Naive B cell (primary cell): ENCODE results near the gene CCDC141. TPM values are rescaled to one million over a fixed set of nuclear protein-coding genes. Genes with fewer than 3 reads are reported as not detected.
"Not testable (repeated sequence)": the region's sequence is repeated elsewhere in the genome, so short reads cannot be mapped to it uniquely, and the experiment has no call there.

Experiments used
- ATAC-seq, 2 donors: fragments of 150-1000 bp; cut with Tn5 transposase; 2 replicates each; pipeline ENCODE4 v1.10.0; 2021; ENCODE audit warnings: low read depth in 2 of 2, mild to moderate bottlenecking in 2 of 2, moderate library complexity in 2 of 2
- DNase-seq: peaks from one replicate; pipeline ENCODE4 v3.0.0; 2022
- H3K27ac Mint-ChIP-seq, 6 donors: one replicate each; pipeline ENCODE4 v1.8.0; 2020 to 2022; ENCODE audit warnings: mild to moderate bottlenecking in 6 of 6, mixed read lengths in 6 of 6, moderate library complexity in 5 of 6, inconsistent platforms in 2 of 6
- H3K27me3 Mint-ChIP-seq, 3 donors: one replicate each; pipeline ENCODE4 v1.8.0; 2021 to 2022; ENCODE audit warnings: mixed read lengths in 3 of 3, mild to moderate bottlenecking in 1 of 3
- H3K36me3 Mint-ChIP-seq, 2 donors: one replicate each; pipeline ENCODE4 v1.8.0; 2020 to 2022; ENCODE audit warnings: mixed read lengths in 2 of 2, inconsistent platforms in 1 of 2, mild to moderate bottlenecking in 1 of 2
- H3K4me1 Mint-ChIP-seq, 3 donors: one replicate each; pipeline ENCODE4 v1.8.0; 2020 to 2022; ENCODE audit warnings: mixed read lengths in 3 of 3, inconsistent platforms in 1 of 3, mild to moderate bottlenecking in 1 of 3, moderate library complexity in 1 of 3
- H3K4me3 Mint-ChIP-seq, 8 donors: one replicate each; pipeline ENCODE4 v1.8.0; 2020 to 2022; ENCODE audit warnings: mild to moderate bottlenecking in 8 of 8, mixed read lengths in 8 of 8, moderate library complexity in 8 of 8, inconsistent platforms in 2 of 8
- H3K9me3 Mint-ChIP-seq, 7 donors: one replicate each; pipeline ENCODE4 v1.8.0; 2020 to 2022; ENCODE audit warnings: mixed read lengths in 7 of 7, mild to moderate bottlenecking in 5 of 7, inconsistent platforms in 2 of 7, moderate library complexity in 1 of 7
- polyA plus RNA-seq, 6 donors: library from polyadenylated mRNA; unstranded; fragments of 300-500 nt; fragmentation: Illumina TruSeq; gene quantifications; one replicate each; pipeline ENCODE4 v1.2.3, GENCODE V29; 2021; ENCODE audit warnings: low read depth in 6 of 6

Gene CCDC141
- polyA plus RNA-seq, 6 donors from 2014 or later: 3.3 to 20.1 (median 7.5) TPM

DNA sequence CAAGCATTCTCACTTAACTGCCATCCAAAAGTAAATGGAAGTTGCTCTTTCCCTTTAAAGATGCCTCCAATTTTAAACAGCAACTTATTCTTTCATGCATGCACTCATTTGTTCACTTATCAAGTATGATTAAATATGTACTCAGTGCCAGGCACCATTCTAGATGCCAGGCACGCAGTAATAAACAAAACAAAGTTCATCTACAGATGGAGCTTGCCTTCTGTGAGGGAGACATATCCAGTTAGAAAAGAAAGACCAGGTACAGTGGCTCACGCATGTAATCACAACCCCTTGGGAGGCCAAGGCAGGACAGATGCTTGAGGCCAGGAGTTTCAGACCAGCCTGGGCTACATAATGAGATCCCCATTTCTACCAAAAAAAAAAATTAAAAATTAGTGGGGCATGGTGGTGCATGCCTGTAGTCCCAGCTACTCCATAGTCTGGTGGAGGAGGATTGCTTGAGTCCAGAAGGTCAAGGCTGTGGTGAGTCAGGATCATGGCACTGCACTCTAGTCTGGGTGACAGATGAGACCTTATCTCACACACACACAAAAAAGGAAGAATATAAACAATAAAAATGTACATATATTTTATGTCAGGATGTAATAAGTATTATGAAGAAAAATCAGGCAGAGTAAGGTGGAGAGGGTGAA is 19.2 kb upstream of the CCDC141 start:
- no peak for ATAC-seq
- H3K27me3 Mint-ChIP-seq: no peaks in the 10 kb centered on the region
- H3K4me1 Mint-ChIP-seq: peaks cover 0 to 9% (median 0%) of the 10 kb centered on the region in 3 donors
- H3K4me3 Mint-ChIP-seq: no peak overlapping the region
- no peak for DNase-seq
- peaks cover 8 to 19% (median 13%) of the 10 kb centered on the region in 7 donors for H3K9me3 Mint-ChIP-seq
- H3K27ac Mint-ChIP-seq: no peak overlapping the region
- peaks cover 0 to 13% of the 10 kb centered on the region in 2 donors for H3K36me3 Mint-ChIP-seq

DNA sequence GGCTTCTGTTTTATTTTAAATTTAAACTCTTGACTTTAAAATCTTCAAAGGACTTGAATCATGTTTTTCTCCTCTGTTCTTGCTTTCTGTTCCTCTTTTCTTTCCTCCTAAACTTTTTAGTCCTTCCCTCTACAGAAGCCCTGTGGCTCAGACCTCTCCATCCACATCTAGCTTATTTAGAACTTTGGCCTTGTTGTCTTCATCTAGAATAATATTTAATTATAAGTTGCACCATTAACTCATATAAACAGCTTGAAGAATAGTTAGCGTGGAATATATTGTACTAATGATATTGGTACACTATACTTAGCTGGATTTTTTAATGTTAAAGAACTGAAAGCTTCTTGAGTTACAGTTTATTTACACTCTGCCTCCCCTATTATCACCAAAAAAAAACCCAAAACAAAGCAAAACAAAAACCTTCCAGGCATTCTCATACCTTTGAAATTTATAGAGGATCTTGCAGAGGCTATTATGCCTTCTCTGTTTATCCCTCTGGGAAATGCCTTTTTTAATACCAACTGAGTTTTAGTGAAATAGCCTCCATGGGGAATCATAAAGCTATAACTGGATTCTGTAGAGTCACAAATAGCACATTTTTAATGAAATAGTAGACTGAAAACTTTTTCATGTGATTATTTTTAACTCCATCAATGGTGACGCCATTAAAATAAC is 9.2 kb upstream of the CCDC141 start:
- ATAC-seq (peak; percentile 58 to 81), DNase-seq (peak; percentile 20)
- Mint-ChIP-seq H3K4me3 (peak overlapping the region in 3 of 8 donors; percentile 1 to 73 (median 71)), H3K27ac (peak overlapping the region in 5 of 6 donors; percentile 6 to 86 (median 60)), H3K27me3 (no peaks in the 10 kb centered on the region), H3K36me3 (no peaks in the 10 kb centered on the region), H3K9me3 (no peaks in the 10 kb centered on the region), H3K4me1 (peaks cover 12 to 29% (median 19%) of the 10 kb centered on the region in 3 donors)

DNA sequence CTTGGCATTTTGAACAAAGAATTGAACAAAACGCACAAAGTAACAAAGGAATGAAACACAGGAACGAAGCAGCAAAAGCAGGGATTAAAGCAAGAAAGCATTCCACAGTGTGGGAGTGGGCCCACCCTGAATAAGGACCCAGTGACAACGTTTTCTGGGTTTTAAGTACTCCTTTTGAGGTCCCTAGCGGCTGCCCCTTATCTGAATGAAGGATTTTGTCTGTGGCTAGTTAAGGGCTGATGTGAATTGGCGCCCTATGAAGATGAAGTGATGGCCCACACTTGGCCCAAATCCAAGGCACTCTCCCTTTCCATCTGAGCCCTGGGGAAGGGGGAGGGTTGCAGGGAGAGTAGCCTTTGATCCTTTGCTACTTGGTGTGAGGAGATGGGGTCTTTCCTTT is 7.8 kb upstream of the CCDC141 start:
- H3K27me3 Mint-ChIP-seq: no peaks in the 10 kb centered on the region
- no peak for ATAC-seq
- H3K4me3 Mint-ChIP-seq: no peak overlapping the region
- H3K27ac Mint-ChIP-seq: peak overlapping the region in 4 of 6 donors; percentile 26 to 88 (median 83)
- no peak for DNase-seq
- H3K9me3 Mint-ChIP-seq: no peaks in the 10 kb centered on the region
- no peaks in the 10 kb centered on the region for H3K36me3 Mint-ChIP-seq
- H3K4me1 Mint-ChIP-seq: peaks cover 12 to 29% (median 19%) of the 10 kb centered on the region in 3 donors

DNA sequence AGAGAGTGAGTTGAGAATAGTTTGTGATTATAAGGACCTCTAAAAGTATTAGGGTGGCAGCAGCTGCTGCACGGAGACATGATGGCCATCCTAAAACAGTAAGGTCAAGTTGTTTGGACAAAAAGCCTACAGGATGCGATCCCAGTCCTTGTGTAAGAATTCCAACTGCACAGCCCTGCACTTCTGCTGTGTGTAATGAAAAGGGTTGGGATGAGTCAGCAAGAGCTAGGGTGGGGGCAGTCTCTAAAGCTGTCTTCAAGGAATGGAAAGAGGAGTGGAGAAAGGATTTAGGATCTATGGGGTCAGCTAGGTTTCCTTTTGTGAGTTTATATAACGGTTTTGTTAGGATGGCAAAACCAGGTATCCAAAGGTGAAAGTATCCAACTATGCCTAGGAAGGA is 3.6 kb upstream of the CCDC141 start:
- H3K4me1 Mint-ChIP-seq: peaks cover 14 to 37% (median 34%) of the 10 kb centered on the region in 3 donors
- H3K27me3 Mint-ChIP-seq, H3K9me3 Mint-ChIP-seq, H3K4me3 Mint-ChIP-seq, DNase-seq, H3K36me3 Mint-ChIP-seq, H3K27ac Mint-ChIP-seq, ATAC-seq: not testable (repeated sequence)

DNA sequence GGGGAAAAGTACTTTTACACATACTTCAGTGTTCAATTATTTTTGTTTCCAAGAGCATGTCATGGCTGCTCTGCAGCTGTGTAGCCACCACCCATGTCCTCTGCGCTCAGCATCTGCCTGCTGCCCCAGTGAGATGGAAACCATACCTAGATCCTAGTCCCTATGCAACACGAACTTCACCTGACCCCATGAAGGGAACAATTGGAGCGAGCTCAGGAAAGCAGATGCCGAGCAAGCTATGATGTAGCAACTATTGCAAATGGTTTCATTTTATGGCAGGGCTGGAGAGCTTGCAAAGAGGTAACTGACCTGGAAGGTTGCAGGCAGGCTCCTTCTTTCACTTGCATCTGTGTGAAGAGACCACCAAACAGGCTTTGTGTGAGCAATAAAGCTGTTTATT is 1.3 kb upstream of the CCDC141 start:
- Mint-ChIP-seq H3K27me3 (no peaks in the 10 kb centered on the region), H3K9me3 (no peaks in the 10 kb centered on the region), H3K27ac (peak overlapping the region in 1 of 6 donors; percentile 1), H3K4me3 (peak overlapping the region in 2 of 8 donors; percentile 48 to 50), H3K4me1 (peaks cover 22 to 44% (median 44%) of the 10 kb centered on the region in 3 donors), H3K36me3 (no peaks in the 10 kb centered on the region)
- DNase-seq: no peak
- ATAC-seq: no peak

DNA sequence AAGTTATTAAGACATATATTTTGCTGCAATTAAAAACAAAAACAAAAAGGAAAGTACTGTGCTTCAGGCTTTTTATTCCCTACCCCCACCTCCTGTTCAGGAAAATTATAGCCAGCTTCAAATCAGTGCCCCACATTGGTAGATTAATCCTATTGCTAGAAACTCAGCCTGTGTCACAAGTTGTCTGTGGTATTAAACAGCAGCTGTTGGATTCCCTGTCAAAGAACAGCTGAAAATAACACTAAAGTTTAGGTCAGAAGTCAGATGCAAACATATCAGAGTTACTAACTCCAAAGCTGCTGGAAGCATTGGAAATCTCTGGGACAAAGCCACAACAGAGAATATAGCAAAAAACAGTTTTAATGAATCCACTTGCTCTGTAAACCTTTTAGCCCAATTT is 818 bp upstream of the CCDC141 start:
- no peak for ATAC-seq
- Mint-ChIP-seq H3K4me3 (peak overlapping the region in 7 of 8 donors; percentile 51 to 88 (median 57)), H3K27ac (peak overlapping the region in 1 of 6 donors; percentile 86), H3K9me3 (no peaks in the 10 kb centered on the region), H3K27me3 (no peaks in the 10 kb centered on the region), H3K36me3 (no peaks in the 10 kb centered on the region), H3K4me1 (peaks cover 22 to 49% (median 49%) of the 10 kb centered on the region in 3 donors)
- DNase-seq: no peak

DNA sequence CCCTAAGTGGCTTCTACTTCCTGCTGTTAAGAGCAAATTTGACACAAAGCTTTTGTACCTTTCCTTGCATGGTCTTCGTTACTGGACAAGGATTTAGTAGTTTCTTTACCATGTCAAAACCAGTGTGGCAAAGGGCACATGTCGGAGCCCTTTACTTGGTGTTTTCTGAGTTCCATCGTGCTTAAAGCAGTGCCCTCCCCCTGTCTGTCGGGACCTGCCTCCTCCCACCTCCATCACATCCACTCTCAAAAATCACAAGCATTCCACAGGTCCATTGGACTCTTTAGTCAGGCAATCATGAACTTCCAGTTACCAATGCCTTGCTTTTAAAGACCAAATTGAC is 763 bp downstream of the CCDC141 start:
- DNase-seq (no peak), ATAC-seq (peak; percentile 26 to 37)
- Mint-ChIP-seq H3K27ac (peak overlapping the region; percentile 55 to 98 (median 94)), H3K27me3 (no peaks in the 10 kb centered on the region), H3K4me1 (peaks cover 28 to 62% (median 58%) of the 10 kb centered on the region in 3 donors), H3K36me3 (no peaks in the 10 kb centered on the region), H3K4me3 (peak overlapping the region; percentile 88 to 97 (median 94)), H3K9me3 (no peaks in the 10 kb centered on the region)

DNA sequence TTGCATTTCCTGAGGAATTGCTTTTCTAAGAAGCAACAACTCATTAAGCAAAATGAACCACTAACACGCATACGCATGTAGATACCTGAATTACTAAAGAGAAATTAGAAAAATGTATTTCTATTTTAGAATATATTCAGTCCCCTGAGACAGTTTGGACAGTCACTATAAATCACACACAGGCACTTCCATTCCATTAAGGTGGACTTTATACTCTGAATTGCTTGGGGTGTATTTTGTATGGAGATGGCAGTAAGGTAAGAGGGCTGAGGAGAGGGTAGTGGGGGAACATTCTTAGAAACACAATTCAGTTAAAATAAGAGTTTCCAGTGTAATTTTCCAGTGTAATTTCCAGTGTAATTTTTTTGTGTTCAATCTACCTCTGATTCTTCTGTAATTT is 1.8 kb downstream of the CCDC141 start:
- ATAC-seq: no peak
- H3K4me3 Mint-ChIP-seq: peak overlapping the region; percentile 80 to 97 (median 93)
- H3K36me3 Mint-ChIP-seq: no peaks in the 10 kb centered on the region
- DNase-seq: no peak
- no peaks in the 10 kb centered on the region for H3K27me3 Mint-ChIP-seq
- peaks cover 37 to 72% (median 68%) of the 10 kb centered on the region in 3 donors for H3K4me1 Mint-ChIP-seq
- peak overlapping the region in 5 of 6 donors; percentile 16 to 98 (median 90) for H3K27ac Mint-ChIP-seq
- H3K9me3 Mint-ChIP-seq: no peaks in the 10 kb centered on the region

DNA sequence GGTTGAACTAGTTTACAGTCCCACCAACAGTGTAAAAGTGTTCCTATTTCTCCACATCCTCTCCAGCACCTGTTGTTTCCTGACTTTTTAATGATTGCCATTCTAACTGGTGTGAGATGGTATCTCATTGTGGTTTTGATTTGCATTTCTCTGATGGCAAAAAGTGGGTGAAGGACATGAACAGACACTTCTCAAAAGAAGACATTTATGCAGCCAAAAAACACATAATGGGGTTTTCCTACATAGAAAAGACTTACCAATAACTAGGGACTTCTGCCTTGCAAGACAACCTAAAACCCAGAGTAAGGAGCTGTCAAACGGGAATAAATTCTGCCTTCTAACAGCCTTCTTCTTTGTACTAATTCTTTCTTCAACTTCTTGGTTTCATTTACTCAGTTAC is 4.3 kb downstream of the CCDC141 start:
- H3K9me3 Mint-ChIP-seq, DNase-seq, ATAC-seq, H3K27me3 Mint-ChIP-seq, H3K36me3 Mint-ChIP-seq: not testable (repeated sequence)
- H3K27ac Mint-ChIP-seq: peak overlapping the region in 4 of 6 donors; percentile 7 to 87 (median 52)
- H3K4me3 Mint-ChIP-seq: peak overlapping the region in 5 of 8 donors; percentile 5 to 57 (median 26)
- H3K4me1 Mint-ChIP-seq: peaks cover 35 to 78% (median 69%) of the 10 kb centered on the region in 3 donors

DNA sequence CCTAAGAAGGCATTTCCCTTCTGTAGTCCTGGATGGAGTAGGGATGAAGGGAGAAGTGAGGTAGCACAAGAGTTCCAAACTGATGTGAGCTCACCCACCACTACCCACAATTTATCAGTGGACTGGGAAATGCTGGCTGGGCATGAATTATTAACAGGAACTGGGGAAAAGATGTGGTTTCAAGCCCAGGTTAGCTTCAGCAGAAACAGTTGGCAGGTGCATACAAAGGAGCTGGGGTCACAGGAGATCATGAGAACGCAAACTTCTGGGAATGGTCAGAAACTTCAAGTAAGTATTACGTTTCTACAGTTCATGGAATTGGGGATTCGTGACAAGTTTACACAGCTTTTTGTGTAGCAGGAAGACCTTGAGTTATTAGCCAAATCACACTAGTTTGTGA is 5.4 kb downstream of the CCDC141 start:
- no peaks in the 10 kb centered on the region for H3K27me3 Mint-ChIP-seq
- peaks cover 0 to 4% (median 0%) of the 10 kb centered on the region in 7 donors for H3K9me3 Mint-ChIP-seq
- H3K4me1 Mint-ChIP-seq: peaks cover 34 to 71% (median 60%) of the 10 kb centered on the region in 3 donors
- H3K27ac Mint-ChIP-seq: peak overlapping the region; percentile 6 to 95 (median 63)
- ATAC-seq (peak; percentile 40 to 76), DNase-seq (peak; percentile 44)
- no peaks in the 10 kb centered on the region for H3K36me3 Mint-ChIP-seq
- peak overlapping the region; percentile 29 to 85 (median 76) for H3K4me3 Mint-ChIP-seq

DNA sequence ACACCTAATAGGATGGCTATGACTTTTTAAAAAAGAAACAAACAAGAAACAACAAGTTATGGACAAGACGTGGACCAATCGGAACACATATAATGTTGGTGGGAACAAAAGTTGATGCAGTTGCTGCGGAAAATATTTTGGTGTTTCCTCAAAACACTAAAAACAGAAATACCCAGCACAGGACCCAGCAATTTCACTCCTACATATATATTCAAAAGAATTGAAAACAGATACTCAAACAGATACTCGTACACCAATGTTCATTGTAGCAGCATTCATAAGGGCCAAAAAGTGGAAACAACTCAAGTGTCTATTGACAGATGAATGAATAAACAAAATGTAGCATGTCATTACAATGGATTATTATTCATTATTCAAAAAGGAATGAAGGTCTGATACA is 12.1 kb downstream of the CCDC141 start:
- Mint-ChIP-seq H3K27ac (peak overlapping the region in 3 of 6 donors; percentile 30 to 68 (median 50)), H3K4me1 (peaks cover 0 to 22% (median 0%) of the 10 kb centered on the region in 3 donors), H3K36me3 (no peaks in the 10 kb centered on the region), H3K9me3 (peaks cover 0 to 4% (median 2%) of the 10 kb centered on the region in 7 donors), H3K4me3 (no peak overlapping the region), H3K27me3 (no peaks in the 10 kb centered on the region)
- DNase-seq (no peak), ATAC-seq (no peak)

DNA sequence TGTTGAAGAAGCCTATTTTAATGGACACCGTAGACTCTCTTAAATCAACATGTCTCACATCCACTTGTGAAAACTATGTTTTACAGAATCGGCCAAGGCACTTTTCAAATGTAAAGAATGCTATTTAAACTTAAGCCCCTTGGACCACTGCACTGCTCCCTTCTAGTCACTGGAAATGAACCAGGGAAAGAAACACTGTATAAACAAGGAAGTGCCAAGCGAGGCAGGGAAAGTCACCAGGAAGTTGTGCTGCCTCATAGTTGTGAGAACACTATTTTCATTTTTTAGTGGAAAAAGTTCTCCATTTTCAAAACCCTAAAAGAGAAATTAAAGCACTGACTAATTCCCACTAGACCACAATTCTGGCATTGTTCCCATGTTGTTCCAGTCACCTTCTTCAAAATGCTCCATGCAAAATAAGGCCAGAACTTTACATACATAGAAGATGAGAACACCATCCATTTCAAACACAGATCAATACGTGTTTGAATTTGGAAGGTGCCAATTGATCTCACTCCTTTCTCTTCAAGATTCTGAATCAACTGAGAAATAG is 13.5 kb downstream of the CCDC141 start:
- H3K27me3 Mint-ChIP-seq: no peaks in the 10 kb centered on the region

DNA sequence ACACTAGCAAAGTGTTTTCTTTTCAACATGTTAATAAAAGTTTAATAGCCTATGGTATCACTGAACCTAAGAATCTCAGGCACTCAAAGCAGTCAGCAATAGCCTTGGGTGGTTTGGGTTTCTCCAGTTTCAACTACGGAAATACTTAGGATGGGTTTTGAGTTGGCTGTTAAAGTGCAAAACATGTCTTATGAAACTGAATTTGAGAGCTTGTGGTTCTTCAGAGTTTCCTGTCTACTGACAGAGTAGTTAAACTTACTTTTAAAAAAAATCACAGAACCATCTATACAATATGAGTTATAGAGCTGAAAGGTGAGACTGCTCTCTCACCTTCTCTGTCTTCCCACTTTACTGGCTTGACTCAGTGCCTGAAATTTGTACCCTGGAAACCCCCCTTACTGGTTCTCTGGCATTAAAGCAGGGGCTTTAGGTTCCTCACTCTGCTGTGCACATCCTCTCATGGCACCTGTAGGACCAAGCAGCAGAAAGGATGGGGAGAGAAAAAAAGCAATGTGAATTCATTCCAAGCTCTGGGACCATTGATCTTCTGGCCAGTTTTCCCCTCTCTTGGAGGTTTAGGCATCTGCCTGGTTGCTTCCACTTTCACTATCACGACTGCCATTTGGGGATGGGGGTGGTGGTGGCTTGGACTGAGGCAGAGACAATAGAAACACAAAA is 18.1 kb downstream of the CCDC141 start:
- Mint-ChIP-seq H3K9me3 (peaks cover 10 to 16% (median 12%) of the 10 kb centered on the region in 7 donors), H3K36me3 (peaks cover 9 to 13% of the 10 kb centered on the region in 2 donors), H3K27me3 (no peaks in the 10 kb centered on the region), H3K4me1 (peaks cover 16 to 25% (median 20%) of the 10 kb centered on the region in 3 donors), H3K27ac (peak overlapping the region; percentile 55 to 97 (median 93)), H3K4me3 (peak overlapping the region; percentile 47 to 91 (median 78))
- DNase-seq: peak; percentile 29
- ATAC-seq: peak; percentile 78 to 86

More for the DNA sequence above, 13.5 kb downstream of the CCDC141 start:
- Mint-ChIP-seq H3K36me3 (no peaks in the 10 kb centered on the region), H3K27ac (peak overlapping the region in 2 of 6 donors; percentile 12 to 67), H3K4me3 (no peak overlapping the region), H3K4me1 (peaks cover 13 to 25% (median 13%) of the 10 kb centered on the region in 3 donors), H3K9me3 (peaks cover 0 to 3% (median 0%) of the 10 kb centered on the region in 7 donors)
- ATAC-seq (no peak), DNase-seq (no peak)
